Measurements from ENCODE around the gene KCNQ1.

Gene KCNQ1

DNA sequence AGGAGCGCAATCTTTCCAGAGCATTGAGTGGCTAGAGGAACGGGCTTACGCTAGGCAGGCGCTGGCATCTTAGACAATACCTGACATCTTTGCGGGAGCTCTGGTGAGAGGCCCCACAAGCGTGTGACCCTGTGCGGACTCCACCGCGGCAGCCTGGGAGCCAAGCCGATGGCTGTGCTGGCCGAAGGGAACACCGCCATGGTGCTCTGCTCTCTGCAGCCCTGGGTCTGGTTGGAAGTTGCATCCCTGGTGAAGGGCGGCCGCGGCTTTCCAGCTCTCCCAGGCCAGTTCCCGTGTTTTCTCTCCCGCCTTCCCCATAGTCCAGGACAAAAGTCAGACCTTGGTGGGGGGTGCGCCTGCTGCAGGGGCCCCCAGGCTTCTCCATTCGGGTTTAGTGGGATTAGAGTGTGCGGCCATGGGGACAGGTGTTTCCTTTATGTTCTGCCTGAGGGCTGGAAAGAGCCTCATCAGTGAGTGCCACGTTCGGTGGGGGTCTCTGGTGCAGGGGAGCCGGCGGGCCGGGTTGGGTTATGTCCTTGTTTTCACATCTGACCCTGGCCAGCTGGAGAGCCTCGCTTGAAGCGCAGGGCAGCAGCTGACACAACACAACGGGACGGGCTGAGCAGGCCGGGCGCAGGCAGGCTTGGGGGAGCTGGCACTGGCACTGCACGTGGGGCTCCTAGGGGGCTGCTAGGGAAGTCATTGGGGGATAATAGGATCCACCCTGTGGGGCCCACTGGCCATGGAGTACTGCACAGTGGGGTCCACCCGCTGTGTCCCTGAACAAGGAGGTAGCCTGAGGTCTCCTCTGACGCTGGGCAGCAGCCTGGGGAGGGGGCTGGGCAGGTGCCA lies 94.8 kb downstream of the KCNQ1 start:
- DNase-seq = peak; percentile 27

DNA sequence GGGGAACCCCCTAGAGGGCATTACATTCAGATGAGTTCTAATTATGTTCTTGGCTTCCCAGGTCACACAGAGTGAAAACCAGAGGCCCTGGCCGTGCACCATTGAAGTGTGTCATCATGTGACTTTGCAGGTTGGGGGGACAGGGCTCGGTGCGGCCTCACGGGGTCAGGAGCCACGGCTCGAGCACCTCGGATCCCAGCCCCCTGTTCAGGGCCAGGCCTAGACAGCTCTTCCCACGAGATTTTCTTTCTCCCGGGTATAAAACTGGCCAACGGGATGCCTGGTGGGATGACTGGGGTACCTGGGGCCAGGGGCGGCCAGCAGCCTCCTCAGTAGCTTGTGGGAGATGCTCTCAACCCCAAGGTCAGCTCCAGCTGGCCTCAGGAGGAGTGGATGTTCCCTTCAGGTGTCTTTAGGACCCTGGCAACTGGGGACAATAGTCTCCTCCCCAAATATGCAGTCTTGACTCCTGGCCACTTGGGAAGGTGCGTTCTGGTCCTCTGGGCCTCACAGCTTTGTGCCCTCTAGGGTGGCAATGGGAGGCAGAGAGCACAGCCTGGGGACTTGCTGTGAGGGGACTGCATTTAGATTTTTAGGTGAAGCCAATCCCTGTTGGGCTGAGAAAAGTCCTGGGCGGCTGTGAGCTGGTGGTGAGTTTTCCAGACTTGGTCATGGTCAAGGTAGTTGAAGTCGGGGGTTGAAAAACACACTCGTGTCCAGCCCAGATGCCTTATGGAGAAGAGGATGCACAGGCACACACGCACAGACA lies 95.6 kb downstream of the KCNQ1 start:
- no peak for DNase-seq

DNA sequence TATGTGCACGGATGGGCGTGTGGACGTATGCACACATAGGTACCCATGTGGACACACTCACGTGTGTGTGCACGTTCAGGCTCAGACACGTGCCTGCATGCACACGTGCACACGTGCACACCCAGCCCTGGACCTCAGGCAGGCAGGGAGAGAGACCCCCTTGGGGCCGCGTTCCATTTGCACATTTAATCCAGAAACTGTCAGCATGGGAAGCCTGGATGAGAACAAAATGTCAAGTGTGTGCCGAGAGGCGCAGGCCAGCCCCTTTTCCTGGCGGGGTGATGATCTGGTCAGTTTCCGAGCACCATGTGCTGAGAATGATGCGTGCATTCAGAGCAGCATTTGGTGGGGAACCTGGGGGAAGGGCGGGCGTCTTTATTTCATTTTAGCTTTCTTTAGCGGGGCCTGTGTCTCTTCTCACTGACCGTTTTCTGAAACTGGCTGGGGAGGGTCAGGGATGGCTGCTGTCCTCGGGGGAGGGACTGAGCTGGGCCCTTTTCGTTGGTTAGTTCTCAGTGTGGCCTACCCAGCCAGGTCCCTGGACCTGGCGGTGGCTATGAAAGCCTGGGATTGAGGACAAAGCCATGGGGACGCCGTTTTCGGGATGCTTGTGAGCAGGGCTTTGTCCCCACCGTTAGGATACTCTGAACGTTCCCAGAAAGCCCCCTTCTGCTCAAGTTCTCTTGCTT lies 96.3 kb downstream of the KCNQ1 start:
- DNase-seq = no peak

DNA sequence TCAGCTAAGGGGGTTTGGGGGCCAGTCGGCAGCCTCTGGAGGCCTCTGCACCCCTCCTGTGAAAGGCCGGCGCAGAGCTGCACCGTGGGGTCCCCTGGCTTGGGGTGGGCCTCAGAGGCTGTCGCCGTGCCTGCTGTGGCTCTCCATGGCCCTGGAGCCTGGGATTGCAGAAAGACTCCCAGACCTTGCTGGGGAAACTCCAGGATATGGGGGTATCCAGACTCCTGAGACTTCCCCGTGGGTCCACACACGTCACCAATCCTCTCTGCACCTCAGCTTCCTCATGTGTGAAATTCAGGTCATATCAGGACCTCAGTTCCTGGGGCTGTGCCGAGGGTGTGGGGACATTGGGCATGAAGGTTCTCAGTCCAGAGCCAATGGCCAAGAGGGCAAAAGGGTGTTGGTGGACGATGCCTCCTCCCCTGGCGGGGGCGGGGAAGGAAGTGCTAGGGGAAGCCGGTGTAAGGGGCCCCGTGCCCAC lies 97.1 kb downstream of the KCNQ1 start:
- no peak for DNase-seq

DNA sequence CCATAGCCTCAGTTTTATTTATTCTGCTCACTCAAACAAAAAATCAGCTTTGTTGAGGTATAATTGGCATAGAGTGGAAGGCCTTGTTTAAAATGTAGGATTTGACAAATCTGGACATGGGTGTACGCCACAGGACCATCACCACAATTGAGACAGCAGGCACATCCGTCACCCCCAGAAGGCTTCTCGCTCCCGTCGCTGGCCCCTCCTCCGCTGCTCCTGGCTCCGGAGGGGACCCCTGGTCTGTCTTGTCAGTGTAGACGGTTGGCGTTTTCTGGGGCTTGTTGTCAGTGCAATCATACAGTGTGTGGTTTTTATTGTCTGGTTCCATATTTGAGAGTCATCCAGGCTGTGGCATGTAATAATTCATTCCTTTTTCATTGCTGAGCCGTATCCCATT lies 97.6 kb downstream of the KCNQ1 start:
- DNase-seq = no peak

DNA sequence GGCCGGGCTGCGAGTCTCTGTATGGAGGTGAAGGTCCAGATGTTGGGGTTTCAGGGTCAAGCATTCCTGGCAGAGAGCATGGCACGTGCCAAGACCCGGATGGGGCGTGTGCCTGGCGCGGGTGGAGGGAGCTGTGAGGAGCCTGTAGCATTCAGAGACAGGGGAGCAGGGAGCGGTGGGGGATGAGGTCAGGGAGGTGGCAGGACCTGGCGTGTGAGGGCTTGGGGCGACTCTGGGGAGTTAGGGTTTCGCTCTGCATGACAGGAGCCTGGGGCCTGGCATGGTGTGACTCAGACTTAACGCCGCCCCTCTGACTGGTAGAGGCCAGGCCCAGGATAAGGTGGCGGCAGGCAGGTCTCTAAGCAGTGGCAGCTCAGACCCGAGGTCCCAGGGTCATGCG lies 103.0 kb downstream of the KCNQ1 start:
- DNase-seq = no peak

DNA sequence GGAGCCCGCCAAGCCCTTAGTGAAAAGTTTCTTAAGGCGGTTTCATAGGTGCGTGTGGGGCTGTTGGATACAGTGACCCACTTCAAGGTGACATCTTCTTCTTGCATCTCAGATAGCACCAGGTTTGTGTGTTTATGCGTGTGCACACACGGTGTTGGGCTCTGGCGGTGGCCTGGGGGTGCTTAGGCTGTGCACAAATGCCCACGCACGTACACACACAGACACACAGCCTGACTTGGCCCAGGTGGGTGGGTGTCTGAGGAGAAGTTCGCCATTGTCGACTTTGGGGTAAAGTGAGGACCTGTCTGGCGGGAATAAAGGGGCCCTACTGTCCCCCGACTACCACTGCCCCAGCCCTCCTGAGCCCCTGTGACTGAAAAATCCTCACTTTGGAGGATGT lies 103.8 kb downstream of the KCNQ1 start:
- DNase-seq = no peak

DNA sequence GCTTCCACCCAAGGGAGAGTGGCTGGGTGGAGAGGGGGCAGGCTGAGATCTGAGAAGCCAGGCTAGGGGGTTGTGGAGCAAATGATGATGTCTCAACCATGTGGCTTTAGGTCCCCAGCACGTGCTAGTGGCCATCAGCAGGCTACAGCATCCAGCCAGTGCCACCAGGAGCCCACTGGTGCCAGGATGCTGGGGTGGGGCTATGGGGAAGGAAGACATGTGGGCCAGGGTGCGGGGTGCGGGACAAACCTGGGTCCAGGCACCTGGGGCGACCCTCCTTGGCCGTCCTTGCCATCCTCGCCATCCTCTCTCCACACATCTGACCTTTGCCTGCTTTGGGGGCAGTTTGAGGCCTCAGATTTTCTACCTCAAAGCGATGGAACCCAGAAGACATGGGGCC lies 104.3 kb downstream of the KCNQ1 start:
- no peak for DNase-seq

DNA sequence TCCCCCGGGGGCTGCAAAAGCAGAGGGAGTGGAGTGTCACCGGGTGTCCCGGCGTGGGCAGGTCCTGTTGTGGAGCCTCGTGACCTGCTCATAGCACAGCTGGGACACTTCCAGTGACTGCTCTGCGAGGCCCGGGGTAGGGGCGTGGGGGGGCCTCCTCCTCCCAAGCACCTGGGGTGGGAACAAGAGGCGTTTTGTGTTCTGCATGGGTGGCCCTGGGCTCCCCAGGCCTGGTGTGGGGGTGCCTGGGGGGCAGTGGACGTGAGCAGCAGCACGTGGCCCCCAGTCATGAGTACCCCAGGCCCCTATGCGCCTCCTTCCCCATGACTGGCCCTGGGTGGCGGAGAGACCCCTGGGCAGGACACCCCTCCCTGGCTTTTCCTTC lies 104.7 kb downstream of the KCNQ1 start:
- DNase-seq = no peak

DNA sequence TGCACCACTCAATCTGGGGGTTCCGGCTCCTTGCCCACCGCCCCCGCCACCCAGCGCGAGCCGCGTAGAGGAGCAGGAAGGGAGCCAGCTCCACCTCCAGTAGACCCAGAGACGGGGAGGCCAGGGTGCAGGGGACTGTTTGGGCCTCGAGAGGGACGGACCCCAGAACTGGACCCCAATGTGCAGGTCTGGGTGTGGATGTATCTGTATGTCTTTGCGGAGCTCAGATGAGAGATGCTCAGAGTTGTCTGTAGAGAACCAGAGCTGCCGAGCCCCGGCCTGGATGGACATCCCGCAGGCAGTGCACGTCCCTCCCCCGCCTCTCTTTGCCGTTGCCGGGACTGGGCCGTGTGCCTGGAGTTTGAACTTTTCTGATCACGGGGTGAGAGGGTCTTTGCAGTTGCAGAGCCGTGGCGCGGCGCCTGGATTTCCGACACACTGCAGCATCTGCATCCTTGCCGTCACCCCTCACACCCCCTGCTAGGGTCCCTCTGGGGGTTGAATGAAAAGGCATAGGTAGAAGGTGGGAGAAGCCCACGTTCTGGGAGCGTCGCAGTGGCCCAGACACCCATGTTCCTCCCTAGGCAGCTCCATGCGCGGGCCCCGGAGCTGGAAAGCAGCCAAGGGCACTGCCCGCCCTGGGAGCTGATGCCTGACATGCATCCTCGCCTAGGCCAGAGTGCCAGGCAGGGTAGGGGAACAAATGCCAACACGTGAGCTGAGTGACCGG lies 105.2 kb downstream of the KCNQ1 start:
- DNase-seq = no peak

DNA sequence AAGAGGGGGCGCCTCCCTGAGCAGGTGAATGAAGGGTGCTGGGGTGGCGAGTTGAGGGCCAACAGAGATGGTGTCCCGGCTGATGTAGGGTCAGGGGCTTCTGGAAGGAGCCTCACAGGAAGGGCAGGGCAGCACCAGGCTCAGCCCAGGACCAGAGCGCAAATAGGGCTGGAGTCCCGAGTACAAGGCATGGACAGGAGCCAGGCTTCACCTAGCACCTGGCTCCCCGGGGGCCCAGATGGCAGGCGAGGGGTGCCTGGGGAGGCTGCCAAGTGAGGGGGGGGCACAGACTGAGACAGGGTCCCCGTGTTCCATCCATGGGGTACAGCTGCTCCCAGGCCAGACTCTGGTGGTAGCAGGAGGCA lies 105.8 kb downstream of the KCNQ1 start:
- DNase-seq = no peak

DNA sequence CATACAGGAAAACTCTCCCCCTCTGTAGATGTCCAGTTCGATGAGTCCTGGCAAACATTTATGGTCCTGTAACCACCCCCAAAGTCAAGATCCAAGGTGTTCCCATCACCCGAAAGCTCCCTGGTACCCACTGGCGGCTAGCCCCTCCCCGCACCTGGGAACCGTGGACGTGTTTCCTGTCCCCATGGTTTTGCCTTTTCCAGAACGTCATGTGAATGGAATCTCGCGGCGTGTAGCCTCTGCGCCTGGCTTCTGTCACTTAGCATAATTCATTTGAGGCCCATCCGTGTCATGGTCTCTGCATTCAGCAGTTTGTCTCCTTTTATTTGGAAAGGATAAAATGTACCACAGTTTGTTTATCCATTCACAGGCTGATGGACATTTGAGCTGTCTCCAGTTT lies 106.3 kb downstream of the KCNQ1 start:
- no peak for DNase-seq

DNA sequence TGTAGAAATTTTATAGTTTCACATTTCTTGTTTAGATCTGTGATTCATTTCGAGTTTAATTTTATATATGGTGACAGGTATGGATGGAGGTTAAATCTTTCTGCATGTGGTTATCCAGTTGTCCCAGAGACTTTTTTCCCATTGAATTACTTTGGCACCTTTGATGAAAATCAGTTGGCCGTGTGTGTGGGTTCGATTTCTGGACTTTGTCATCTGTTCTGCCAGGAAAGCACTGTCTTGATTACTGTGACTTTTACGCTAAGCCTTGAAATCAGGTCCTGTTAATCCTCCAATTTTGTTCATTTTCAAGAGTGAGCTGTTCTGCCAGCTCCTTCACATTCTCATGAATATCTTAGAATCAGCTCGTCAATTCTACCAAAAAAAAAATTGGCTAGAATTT lies 107.4 kb downstream of the KCNQ1 start:
- DNase-seq = no peak

DNA sequence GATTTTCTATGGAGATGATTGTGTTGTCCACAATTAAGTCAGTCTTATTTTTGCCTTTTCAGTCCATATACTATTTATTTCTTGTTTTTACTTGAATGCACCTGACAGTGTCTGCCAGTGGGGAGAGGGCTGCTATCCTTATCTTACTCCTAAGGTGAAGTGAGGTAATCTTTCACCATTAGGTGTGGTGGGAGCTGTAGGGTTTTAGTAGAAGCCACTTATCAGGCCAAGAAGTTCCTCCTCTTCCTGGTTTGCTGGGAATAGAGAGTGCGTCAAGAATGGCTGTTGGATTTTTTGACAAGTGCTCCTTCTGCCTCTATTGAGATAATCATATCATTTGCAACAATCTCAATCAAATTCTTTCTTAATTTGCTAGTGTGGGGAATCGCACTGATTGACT lies 108.4 kb downstream of the KCNQ1 start:
- no peak for DNase-seq

DNA sequence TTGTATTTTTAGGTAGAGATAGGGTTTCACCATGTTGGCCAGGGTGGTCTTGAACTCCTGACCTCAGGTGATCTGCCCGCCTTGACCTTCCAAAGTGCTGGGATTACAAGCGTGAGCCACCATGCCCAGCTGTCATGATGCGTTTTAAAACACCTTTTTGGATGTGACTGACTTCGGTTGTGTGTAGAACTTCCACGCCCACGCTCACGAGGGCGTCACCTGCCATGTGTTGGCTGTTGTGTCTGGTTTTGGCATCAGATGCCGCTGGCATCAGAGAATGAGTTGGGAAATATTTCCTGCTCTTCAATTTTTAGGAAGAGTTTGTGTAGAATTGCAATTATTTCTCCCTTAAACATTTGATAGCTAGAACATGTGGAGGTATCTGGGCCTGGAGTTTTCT lies 109.1 kb downstream of the KCNQ1 start:
- no peak for DNase-seq

DNA sequence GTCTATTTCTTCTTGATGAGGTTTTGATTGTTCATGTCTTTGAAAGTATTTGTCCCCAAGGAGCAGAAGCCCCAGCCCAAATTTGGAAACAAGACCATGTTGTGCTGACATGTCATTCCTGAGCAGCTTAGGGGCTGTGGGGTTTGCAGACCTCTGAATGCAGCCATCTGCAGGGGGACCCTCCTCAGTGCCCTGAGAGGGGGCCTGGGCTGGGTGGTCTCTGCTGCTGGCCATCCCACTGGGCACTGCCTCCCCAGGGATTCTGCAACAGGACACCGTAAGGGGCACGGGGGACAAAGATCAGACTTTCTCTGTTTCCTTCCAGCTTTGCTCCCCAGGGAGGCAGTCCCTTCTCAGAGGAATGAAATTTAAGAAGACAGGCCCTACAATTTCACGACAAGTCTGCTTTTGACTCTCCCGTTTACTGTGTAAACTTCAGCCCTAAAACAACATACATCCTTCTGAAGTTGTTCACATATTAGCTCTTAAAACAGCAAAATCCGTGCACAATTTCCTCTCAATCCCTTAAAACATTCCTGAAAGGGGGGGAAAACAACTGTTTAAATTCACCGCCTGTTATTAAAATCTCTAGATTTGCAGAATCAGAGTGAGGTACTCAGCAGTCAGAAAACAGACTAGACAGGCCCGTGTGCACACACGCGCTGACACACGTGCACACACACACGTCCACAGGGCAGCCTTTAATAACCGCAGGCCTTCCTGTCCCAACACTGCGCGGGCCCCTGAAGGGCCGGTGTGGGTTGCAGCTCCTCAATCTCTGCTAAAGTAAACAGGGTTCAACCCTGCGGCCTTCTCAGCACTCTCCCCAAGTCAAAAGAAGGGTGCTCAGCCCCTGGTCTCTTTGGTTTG lies 109.8 kb downstream of the KCNQ1 start:
- no peak for DNase-seq

DNA sequence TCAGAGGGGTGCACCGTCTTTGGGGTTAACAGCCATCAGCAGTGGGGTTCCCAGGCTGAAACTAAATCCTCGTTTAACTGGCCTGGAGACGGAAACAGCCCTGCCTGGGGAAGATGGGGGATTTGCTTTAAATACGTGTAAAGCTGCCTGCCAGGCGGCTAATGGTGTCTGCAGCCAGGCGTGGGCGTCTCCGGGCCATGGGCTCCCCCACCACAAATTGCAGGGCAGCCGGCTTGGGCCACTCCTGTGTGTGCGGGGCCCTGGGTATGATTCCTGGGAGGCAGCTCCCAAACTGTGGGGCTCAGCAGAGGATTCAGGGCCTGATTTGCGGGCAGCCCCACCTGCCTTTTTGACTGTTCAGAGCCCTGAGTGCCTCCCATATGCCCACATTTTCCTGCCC lies 110.5 kb downstream of the KCNQ1 start:
- no peak for DNase-seq

DNA sequence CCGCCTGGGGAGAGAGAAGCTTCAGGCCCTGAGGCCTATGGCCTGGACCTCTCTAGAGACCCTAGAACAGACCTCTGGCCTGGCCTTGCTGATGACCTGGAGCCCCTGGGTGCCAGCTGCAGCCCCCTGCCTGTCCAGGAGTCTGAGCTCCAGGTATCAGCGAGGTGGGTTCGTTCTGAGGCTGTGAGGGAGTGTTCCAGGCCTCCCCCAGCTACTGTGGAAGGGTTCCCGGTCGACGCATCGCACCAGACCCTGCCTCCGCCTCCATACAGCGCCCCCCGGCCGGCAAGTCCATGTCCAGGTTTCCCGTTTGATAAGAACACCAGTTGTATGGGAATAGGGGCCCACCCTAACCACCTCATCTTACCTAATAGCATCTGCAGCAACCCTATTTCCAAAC lies 111.1 kb downstream of the KCNQ1 start:
- no peak for DNase-seq

DNA sequence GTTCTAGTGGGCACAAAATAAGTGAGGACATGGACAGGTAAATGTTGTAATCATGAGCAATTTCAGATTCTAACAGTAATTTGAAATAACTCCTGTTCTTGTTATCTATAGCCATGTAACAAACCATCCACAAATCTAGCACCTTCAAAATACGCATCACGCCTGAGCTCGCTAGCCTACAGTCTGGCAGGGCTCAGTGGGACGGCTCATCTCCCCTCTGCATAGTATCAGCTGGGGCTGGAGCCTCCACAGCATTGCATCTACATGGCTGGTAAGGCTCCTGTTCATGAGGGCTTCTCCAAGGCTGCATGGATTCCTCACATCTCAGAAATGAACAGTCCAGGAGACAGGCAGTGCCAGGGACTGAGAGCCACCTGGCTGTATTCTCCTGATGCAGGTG lies 112.6 kb downstream of the KCNQ1 start:
- no peak for DNase-seq

DNA sequence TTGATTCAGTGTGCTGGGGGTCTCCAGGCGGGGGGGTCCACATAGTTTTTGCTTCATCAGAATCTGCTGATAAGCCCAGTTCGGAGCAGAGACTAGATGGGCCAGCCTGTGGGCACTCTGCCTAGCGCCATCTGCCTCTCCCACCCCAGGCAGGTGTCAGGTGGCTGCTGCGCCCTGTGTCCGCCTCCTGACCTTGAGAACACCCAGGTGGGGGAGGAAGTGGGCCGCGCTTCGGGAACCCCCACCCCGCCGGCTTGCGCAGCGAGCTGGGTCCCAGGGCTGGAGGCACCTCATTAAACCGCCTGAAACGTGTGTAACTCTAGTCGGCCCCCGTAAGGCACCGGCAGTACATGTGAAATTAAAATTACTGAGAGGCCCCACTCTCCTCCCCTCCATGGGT lies 113.6 kb downstream of the KCNQ1 start:
- no peak for DNase-seq

DNA sequence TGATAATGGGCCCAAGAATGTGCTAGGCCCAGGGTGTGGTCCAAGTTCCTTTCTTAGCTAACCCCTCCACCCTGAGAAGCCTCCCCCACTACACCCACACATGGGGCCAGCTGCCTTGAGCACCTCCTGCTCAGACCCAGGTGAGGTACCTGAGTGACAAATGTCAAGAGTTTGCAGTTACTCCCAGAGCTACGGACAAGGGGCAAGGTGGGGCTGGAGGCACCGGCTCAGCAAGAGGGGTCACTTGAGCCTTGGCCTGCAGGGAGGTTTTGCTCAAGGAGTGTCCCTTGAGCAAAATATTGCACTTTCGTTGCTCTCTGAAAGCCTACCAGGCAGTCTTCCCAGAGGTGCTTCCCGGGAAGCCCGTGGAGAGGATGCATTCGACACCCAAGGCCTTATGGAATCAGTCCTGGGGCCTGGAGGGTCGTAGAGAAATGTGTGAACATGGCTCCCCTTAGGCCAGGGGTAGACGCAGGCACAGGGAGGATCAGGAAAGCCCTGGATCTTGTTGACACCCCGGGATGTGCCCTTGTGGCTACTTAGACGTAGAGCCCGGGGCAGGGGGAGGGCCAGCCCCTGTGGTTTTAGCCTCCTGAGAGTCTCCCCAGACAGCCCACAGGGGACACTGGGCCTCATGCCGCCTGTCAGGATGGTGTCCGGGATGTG lies 114.2 kb downstream of the KCNQ1 start:
- DNase-seq = no peak

Data from NCI-H1092 treated with DMSO at 0.1 percent for 48 hours (cell line).